Motor neuron (in vitro differentiated cells): ENCODE data around the gene TRAF3IP1. TPM values are rescaled to one million over a fixed set of nuclear protein-coding genes. Genes with fewer than 3 reads are reported as not detected.

Experiments
- ATAC-seq, 8 experiments: fragments of 200-7000 bp; cut with Tn5 transposase; replicated peaks in 6 of 8; 2 replicates each; pipeline ENCODE4 v1.8.0; 2021; ENCODE audit warnings: mild to moderate bottlenecking in 8 of 8, moderate library complexity in 8 of 8
- H3K27ac ChIP-seq, 2 donors: fragments of 250-450 bp; sonication (Bioruptor Pico); 2 replicates each; pipeline ENCODE4 v1.9.0; 2021; ENCODE audit warnings: antibody characterized with exemption in 2 of 2, mild to moderate bottlenecking in 2 of 2, moderate library complexity in 1 of 2
- H3K4me1 ChIP-seq, 2 donors: fragments of 250-450 bp; sonication (Bioruptor Pico); replicated peaks in 1 of 2; 2 replicates each; pipeline ENCODE4 v1.6.1; 2021; ENCODE audit warnings: antibody characterized with exemption in 2 of 2, mild to moderate bottlenecking in 2 of 2, moderate library complexity in 1 of 2
- H3K4me3 ChIP-seq, 5 donors: fragments of 250-450 bp; sonication (Bioruptor Pico); 2 replicates each; pipeline ENCODE4 v1.9.0; 2021; ENCODE audit warnings: antibody characterized with exemption in 5 of 5, mild to moderate bottlenecking in 5 of 5, moderate library complexity in 4 of 5
- WGBS, 10 experiments: fragments of 450-650 bp; shearing (Covaris generic); methylation state at CpG; one replicate each; pipeline ENCODE4 v1.0.0; 2022; 5-methylcytosine and 5-hydroxymethylcytosine counted together
- in situ Hi-C, 9 experiments: fragments of 400-800 bp; cut with MboI; loops; one replicate each; pipeline ENCODE4 v1.15.0; 2021; ENCODE audit warnings: low sequenced_read_pairs in 9 of 9, low pct_unique_long_range_greater_than_20kb in 2 of 9; ENCODE audit not compliant: unreplicated experiment in 9 of 9
- total RNA-seq, 8 experiments: library from RNA; unstranded; fragments of 300-600 nt; gene quantifications; 2 replicates each; pipeline versions ENCODE4 v1.2.3 to v1.2.4, GENCODE V29; 2022

The TRAF3IP1 gene
- total RNA-seq, 8 experiments from 2014 or later = 5.3 to 16.6 (median 11.7) TPM

- in situ Hi-C loops = no loop called here
Observed at GRCh38 chr2:238339814-238340213, 19.5 kb downstream of the TRAF3IP1 start.

DNA sequence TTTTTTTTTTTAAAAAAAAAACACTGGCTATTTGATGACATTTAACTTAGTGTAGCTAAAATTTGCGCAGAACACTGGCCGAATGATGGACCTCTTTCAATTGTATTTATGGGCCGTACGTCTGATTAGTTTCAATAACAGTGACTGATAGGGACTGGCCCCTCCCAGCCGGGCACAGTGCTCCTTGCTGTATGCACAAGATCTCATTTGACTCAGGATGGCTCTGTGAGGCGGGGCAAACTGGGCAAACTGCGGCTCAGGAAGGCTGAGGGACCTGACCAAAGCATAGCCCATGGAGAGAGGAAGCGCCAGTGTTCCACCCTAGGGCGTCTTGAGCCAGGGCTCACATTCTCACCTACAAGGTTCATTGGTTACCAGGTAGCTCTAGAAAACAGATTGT lies 21.2 kb downstream of the TRAF3IP1 start:
- Histone ChIP-seq H3K4me1 (no peaks in the 10 kb centered on the region), H3K27ac (no peak overlapping the region), H3K4me3 (no peak overlapping the region)
- in situ Hi-C loops = no loop called here
- 80 to 100% (median 94%) methylated on average over 1 to 7 of the region's 9 CpGs for WGBS, 10 experiments
- no peak for ATAC-seq

More at GRCh38 chr2:238339814-238340213, 19.5 kb downstream of the TRAF3IP1 start:
- 100% methylated on average over 1 to 3 of the region's 11 CpGs; no CpG with 5 or more reads in 8 of the 10 experiments for WGBS, 10 experiments
- H3K4me1 ChIP-seq = no peaks in the 10 kb centered on the region
- H3K4me3 ChIP-seq = no peak overlapping the region
- ATAC-seq = no peak
- H3K27ac ChIP-seq = no peak overlapping the region

GRCh38 chr2:238344035-238344434 lies 23.7 kb downstream of the TRAF3IP1 start:
- ATAC-seq = peak in 1 of 8 experiments; percentile 18
- Histone ChIP-seq H3K4me1 (no peaks in the 10 kb centered on the region), H3K4me3 (no peak overlapping the region), H3K27ac (no peak overlapping the region)
- 43 to 100% (median 71%) methylated on average over 1 to 3 of the region's 3 CpGs; no CpG with 5 or more reads in 6 of the 10 experiments for WGBS, 10 experiments
- in situ Hi-C loops = no loop called here

- Histone ChIP-seq H3K4me1 (no peaks in the 10 kb centered on the region), H3K4me3 (no peak overlapping the region), H3K27ac (no peak overlapping the region)
- in situ Hi-C loops = no loop called here
- peak in 1 of 8 experiments; percentile 42 for ATAC-seq
- WGBS, 10 experiments = 60 to 100% (median 94%) methylated on average over 2 to 7 of the region's 10 CpGs; no CpG with 5 or more reads in 2 of the 10 experiments
Observed at GRCh38 chr2:238344517-238344916, 24.2 kb downstream of the TRAF3IP1 start.

GRCh38 chr2:238345297-238345968 lies 25.1 kb downstream of the TRAF3IP1 start:
- no peaks in the 10 kb centered on the region for H3K4me1 ChIP-seq
- WGBS, 10 experiments = 80 to 100% (median 100%) methylated on average over 1 to 14 of the region's 16 CpGs; no CpG with 5 or more reads in 1 of the 10 experiments
- ATAC-seq = peak in 1 of 8 experiments; percentile 36
- no peak overlapping the region for H3K4me3 ChIP-seq
- H3K27ac ChIP-seq = no peak overlapping the region
- in situ Hi-C loops = no loop called here

DNA sequence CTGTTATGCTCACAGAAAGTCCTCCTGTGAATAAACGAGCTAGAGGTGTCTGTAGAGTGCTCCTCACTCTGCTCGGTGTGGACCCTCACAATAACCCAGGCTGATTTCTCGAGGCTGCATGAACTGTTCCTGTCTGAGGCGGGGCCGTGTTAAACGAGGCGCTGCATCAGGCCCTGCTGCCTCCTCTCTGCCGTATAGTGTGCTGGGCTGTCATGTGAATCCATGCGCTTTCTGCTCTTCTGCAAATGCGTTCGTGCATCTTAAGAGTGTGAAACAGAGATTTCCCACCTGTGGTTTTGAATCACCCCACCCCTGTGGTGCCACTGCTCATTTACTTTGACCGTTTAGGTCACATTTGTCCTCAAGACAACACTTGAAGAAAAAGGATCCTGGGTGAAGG lies 26.2 kb downstream of the TRAF3IP1 start:
- 55 to 84% (median 71%) methylated on average over 5 to 6 of the region's 12 CpGs; no CpG with 5 or more reads in 6 of the 10 experiments for whole genome bisulfite sequencing, 10 experiments
- H3K4me1 ChIP-seq = no peaks in the 10 kb centered on the region
- in situ Hi-C loops = no loop called here
- peak in 2 of 8 experiments; percentile 40 to 47 for ATAC-seq
- H3K4me3 ChIP-seq = no peak overlapping the region
- H3K27ac ChIP-seq = no peak overlapping the region

DNA sequence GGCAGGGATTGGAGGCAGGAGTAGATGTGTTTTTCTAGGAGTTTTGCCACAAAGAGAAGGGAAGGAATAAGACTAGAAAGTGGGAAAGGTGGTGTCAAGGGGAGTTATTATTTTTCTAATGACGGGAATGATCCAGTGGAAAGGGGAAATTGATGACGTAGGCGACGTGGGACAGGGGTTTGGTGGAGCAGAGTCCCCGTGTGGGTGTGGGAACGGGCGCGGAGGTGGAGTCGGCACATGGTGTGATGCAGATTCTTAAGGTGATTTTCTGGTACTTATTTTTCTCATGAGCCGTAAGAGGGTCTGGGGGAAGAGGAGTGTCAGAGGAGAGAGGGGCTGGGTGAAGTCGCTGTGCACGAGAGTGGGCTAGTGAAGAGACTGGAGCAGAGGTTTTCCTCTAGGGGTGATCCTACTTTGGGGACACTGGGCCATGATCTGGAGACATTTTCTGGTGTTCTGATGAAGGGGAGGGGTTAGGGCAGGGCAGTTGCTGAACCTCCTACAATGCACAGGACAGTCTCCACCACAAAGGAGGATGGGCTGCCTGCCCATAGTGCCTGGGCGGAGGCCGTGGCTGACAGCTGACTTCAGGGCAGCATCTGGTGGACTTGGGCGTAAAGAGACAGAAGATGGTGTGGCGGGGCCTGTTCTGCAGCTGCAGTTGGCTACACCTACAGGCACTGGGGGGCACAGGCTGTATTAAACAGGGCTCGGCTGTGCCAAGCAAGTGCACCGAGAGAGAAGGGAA lies 30.0 kb downstream of the TRAF3IP1 start:
- Histone ChIP-seq H3K4me1 (no peaks in the 10 kb centered on the region), H3K27ac (no peak overlapping the region), H3K4me3 (no peak overlapping the region)
- ATAC-seq = peak in 2 of 8 experiments; percentile 63 to 96
- in situ Hi-C loops = loop anchor here in 4 of 9 experiments (25.0 kb wide), 2 partner anchors 437 to 737 kb away; no protein-coding TSS in a partner anchor
- WGBS, 10 experiments = 88 to 100% (median 95%) methylated on average over 1 to 12 of the region's 18 CpGs

GRCh38 chr2:238351315-238351714 lies 31.0 kb downstream of the TRAF3IP1 start:
- in situ Hi-C loops = loop anchor here in 4 of 9 experiments (25.0 kb wide), 2 partner anchors 436 to 736 kb away; no protein-coding TSS in a partner anchor
- peak in 1 of 8 experiments; percentile 45 for ATAC-seq
- Histone ChIP-seq H3K4me1 (no peaks in the 10 kb centered on the region), H3K27ac (no peak overlapping the region), H3K4me3 (no peak overlapping the region)
- WGBS, 10 experiments = 52 to 85% (median 66%) methylated on average over 2 to 10 of the region's 15 CpGs; no CpG with 5 or more reads in 4 of the 10 experiments

GRCh38 chr2:238352361-238352760 lies 32.0 kb downstream of the TRAF3IP1 start:
- no peak overlapping the region for H3K4me3 ChIP-seq
- peak in 1 of 8 experiments; percentile 39 for ATAC-seq
- no peak overlapping the region for H3K27ac ChIP-seq
- no peaks in the 10 kb centered on the region for H3K4me1 ChIP-seq
- 20 to 100% (median 100%) methylated on average over 1 to 2 of the region's 9 CpGs; no CpG with 5 or more reads in 5 of the 10 experiments for WGBS, 10 experiments
- in situ Hi-C loops = loop anchor here in 4 of 9 experiments (25.0 kb wide), 2 partner anchors 435 to 735 kb away; no protein-coding TSS in a partner anchor

DNA sequence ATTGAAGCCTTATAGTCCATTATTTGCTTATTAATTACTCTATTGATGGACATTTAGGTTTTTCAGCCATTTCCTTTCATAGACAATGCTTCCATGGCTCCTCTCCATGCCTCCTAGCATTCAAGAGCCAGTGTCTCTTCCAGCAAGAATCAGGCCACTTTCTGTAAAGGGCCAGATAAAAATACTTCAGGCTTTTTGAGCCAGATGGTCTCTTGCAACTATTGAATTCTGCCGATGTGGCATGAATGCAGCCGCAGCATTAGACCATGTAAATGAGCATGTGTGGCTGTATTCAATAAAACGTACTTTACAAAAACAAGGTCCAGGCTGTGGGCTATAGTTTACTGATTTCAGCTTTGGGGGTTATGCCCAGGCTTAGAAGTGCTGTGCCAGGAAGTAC lies 38.5 kb downstream of the TRAF3IP1 start:
- in situ Hi-C loops = loop anchor here in 4 of 9 experiments (25.0 kb wide), 2 partner anchors 429 to 729 kb away; no protein-coding TSS in a partner anchor
- Histone ChIP-seq H3K4me1 (no peaks in the 10 kb centered on the region), H3K4me3 (no peak overlapping the region), H3K27ac (no peak overlapping the region)
- ATAC-seq = no peak
- WGBS, 10 experiments = 25 to 100% (median 90%) methylated on average over 1 to 3 of the region's 3 CpGs; no CpG with 5 or more reads in 3 of the 10 experiments

DNA sequence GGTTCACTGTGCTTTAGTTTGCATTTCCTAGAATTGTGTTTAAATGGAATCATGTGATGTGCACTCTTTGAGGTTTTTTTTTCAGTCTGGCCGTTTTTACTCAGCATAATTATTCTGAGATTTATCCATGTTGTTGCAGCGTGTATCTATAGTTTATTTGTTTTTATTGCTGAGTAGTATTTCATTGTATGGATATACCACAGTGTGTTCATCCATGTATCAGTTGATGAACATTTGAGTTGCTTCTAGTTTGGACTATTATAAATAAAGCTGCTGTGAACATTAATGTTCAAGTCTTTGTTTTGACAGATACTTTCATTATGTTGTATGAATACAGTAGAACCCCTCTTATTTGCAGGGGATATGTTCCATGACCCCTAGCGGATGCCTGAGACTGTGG lies 39.1 kb downstream of the TRAF3IP1 start:
- H3K4me3 ChIP-seq = no peak overlapping the region
- WGBS, 10 experiments = 67 to 100% (median 94%) methylated on average over 1 to 3 of the region's 3 CpGs

GRCh38 chr2:238361877-238362276 lies 41.6 kb downstream of the TRAF3IP1 start:
- Histone ChIP-seq H3K4me3 (no peak overlapping the region), H3K4me1 (no peaks in the 10 kb centered on the region), H3K27ac (no peak overlapping the region)
- WGBS, 10 experiments = 75 to 100% (median 93%) methylated on average over 2 to 9 of the region's 9 CpGs; no CpG with 5 or more reads in 1 of the 10 experiments
- no peak for ATAC-seq
- in situ Hi-C loops = loop anchor here in 4 of 9 experiments (25.0 kb wide), 2 partner anchors 425 to 725 kb away; no protein-coding TSS in a partner anchor

More for the DNA sequence above, 39.1 kb downstream of the TRAF3IP1 start:
- no peak for ATAC-seq
- Histone ChIP-seq H3K27ac (no peak overlapping the region), H3K4me1 (no peaks in the 10 kb centered on the region)
- in situ Hi-C loops = loop anchor here in 4 of 9 experiments (25.0 kb wide), 2 partner anchors 428 to 728 kb away; no protein-coding TSS in a partner anchor

- in situ Hi-C loops = loop anchor here in 4 of 9 experiments (25.0 kb wide), 2 partner anchors 425 to 725 kb away; no protein-coding TSS in a partner anchor
- Histone ChIP-seq H3K27ac (no peak overlapping the region), H3K4me1 (no peaks in the 10 kb centered on the region), H3K4me3 (no peak overlapping the region)
- no peak for ATAC-seq
- WGBS, 10 experiments = 47 to 100% (median 80%) methylated on average over 1 to 5 of the region's 7 CpGs; no CpG with 5 or more reads in 3 of the 10 experiments
Observed at GRCh38 chr2:238362626-238363025, 42.3 kb downstream of the TRAF3IP1 start.
